Colonic mucosa (tissue), 4 donors: ENCODE measurements around the gene ABHD11. TPM values are rescaled to one million over a fixed set of nuclear protein-coding genes. Genes with fewer than 3 reads are reported as not detected.

ENCODE experiments used
- DNase-seq: peaks from one replicate; pipeline ENCODE4 v3.0.0-alpha.2; 2020
- H3K27ac ChIP-seq: fragments of 200-600 bp; one replicate; pipeline ENCODE4 v1.8.0; 2021
- H3K27me3 ChIP-seq: fragments of 200-600 bp; one replicate; pipeline ENCODE4 v1.8.0; 2021
- H3K36me3 ChIP-seq: fragments of 200-600 bp; one replicate; pipeline ENCODE4 v1.8.0; 2021
- H3K4me1 ChIP-seq: fragments of 200-600 bp; one replicate; pipeline ENCODE4 v1.8.0; 2021; ENCODE audit warnings: mild to moderate bottlenecking
- H3K4me3 ChIP-seq: fragments of 200-600 bp; one replicate; pipeline ENCODE4 v1.8.0; 2021
- H3K9ac ChIP-seq, 2 donors: one replicate each; pipeline ENCODE4 v1.7.0; 2013; ENCODE audit warnings: control low read depth in 2 of 2, low read depth in 2 of 2, low read length in 2 of 2
- H3K9me3 ChIP-seq: fragments of 200-600 bp; one replicate; pipeline ENCODE4 v1.8.0; 2021
- intact Hi-C: fragments of 100-400 bp; cut with DNase I; formaldehyde crosslinking; loops from one replicate; pipeline ENCODE4 v1.14.1; 2022
- total RNA-seq, 2 donors: library from RNA; stranded (reverse); fragmentation: NEBNext Ultra II Directional in 1 of 2; extraction: Animal tissue kit (Norgen Biotek cat#: 25700) in 1 of 2; gene quantifications; one replicate each; pipeline ENCODE4 v1.2.1, GENCODE V29; 2021
- TF ChIP-seq, protein P1 (sequence below): fragments of 200-600 bp; IDR thresholded peaks from one replicate; pipeline ENCODE4 v1.8.0; 2022; ENCODE audit warnings: antibody characterized with exemption, mild to moderate bottlenecking
- donor health status: healthy.
- donor health status: DM: no; HTN: no; CAD: no.
- donor health status: DM: no; HTN: no; CAD: no.

ABHD11 gene
- total RNA-seq, 2 donors from 2014 or later = 109 to 123 TPM

DNA sequence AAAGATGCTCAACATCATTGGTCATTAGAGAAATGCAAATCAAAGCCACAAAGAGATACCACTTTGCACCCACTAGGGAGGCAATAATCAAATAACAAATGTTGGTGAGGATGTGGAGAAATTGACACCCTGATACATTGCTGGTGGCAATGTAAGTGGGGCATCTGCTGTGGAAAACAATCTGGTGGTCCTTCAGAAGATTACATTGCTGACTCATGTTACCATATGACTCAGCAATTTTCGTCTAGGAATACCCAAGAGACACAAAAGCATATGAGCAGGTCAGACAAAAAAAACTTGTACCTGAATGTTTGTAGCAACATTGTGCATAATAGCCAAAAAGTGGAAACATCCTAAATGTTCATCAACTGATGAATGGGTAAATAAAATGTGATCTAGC lies 36.3 kb upstream of the ABHD11 start:
- Histone ChIP-seq H3K27me3 (peaks cover 3% of the 10 kb centered on the region), H3K27ac (peak overlapping the region; percentile 72), H3K4me3 (no peak overlapping the region), H3K9ac (peak overlapping the region in 1 of 2 donors; percentile 61), H3K4me1 (peaks cover 2% of the 10 kb centered on the region), H3K36me3 (no peaks in the 10 kb centered on the region), H3K9me3 (no peaks in the 10 kb centered on the region)
- TF ChIP-seq, protein P1, sequence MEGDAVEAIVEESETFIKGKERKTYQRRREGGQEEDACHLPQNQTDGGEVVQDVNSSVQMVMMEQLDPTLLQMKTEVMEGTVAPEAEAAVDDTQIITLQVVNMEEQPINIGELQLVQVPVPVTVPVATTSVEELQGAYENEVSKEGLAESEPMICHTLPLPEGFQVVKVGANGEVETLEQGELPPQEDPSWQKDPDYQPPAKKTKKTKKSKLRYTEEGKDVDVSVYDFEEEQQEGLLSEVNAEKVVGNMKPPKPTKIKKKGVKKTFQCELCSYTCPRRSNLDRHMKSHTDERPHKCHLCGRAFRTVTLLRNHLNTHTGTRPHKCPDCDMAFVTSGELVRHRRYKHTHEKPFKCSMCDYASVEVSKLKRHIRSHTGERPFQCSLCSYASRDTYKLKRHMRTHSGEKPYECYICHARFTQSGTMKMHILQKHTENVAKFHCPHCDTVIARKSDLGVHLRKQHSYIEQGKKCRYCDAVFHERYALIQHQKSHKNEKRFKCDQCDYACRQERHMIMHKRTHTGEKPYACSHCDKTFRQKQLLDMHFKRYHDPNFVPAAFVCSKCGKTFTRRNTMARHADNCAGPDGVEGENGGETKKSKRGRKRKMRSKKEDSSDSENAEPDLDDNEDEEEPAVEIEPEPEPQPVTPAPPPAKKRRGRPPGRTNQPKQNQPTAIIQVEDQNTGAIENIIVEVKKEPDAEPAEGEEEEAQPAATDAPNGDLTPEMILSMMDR = no peak
- DNase-seq = no peak
- intact Hi-C loops = no loop called here

DNA sequence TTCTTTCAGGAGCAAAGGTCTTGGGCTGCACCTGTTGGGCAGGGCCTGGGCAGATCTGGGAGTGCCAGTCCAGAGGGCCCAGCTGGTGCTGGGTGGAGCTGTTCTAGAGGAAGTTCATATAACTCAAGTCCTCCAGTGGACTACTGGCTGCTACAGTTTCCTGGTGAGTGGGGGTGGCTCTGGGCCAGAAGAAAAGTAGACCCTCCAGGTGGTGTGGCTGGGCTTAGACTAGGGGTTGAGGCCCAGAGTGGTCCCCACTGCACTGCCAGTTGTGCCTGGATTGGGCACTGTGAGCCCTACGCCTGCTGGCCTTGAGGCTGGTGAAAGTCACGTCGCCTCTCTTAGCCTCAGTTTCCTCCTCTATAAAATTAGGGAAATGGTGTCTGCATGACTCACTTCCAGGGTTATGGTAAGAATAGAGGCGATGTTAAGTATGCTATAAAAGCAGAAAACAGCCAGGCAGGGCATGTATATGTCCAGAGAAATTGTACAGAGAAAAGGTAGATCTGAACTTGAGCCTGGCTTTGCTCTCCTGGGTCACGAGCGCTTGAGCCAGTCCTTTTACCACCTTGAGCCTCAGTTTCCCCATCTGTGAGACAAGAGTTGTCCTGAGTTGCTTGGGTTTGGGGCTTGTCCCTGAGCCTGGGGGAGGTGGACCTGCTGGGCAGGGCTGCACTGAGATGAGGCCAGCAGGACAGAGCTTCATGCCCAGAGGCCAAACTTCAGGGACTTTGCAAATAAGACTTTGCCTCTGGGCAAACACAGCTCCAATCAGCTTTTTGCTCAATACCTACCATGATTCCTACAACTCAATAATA lies 35.3 kb upstream of the ABHD11 start:
- Histone ChIP-seq H3K4me1 (no peaks in the 10 kb centered on the region), H3K4me3 (no peak overlapping the region), H3K36me3 (no peaks in the 10 kb centered on the region), H3K27me3 (peaks cover 6% of the 10 kb centered on the region), H3K9me3 (no peaks in the 10 kb centered on the region), H3K27ac (peak overlapping the region; percentile 72), H3K9ac (peak overlapping the region; percentile 55 to 61)
- TF ChIP-seq, protein P1 = no peak
- intact Hi-C loops = no loop called here
- DNase-seq = peak; percentile 92

DNA sequence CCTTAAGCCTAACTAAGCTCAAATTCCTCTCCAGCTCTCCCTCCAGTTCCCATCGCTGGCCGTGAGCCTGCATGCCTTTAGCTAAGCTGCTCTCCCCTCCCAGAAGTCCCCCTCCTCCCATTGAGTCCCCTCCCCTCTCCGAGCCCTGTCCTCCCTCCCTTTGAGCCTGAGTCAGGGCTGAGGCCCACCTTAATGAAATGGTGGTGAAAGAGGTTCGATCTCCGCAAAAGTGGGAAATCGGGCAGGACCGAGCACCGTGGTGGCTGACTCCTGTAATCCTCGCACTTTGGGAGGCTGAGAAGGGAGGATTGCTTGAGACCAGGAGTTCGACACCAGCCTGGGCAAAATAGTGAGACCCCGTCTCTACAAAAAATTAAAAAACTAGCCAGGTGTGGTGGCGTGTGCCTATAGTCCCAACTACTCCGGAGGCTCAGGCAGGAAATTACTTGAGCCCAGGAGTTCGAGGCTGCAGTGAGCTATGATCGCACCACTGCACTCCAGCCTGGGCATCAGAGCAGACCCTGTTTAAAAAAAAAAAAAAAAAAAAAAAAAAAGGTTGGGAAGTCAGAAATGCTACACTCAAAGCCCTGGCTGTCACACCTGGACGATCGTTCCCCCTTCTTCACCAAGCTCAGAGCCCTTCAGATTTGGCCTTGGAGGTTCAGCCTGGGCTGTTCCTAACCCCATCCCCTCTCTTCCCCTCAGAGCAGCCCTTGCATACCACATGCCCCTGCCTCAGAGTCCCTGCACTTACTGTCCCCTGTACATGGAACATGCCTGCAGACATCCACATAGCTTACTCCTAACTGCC lies 32.5 kb upstream of the ABHD11 start:
- peaks cover 6% of the 10 kb centered on the region for H3K27me3 ChIP-seq
- no peak for DNase-seq
- H3K9me3 ChIP-seq = no peaks in the 10 kb centered on the region
- H3K4me1 ChIP-seq = no peaks in the 10 kb centered on the region
- TF ChIP-seq, protein P1 = no peak
- peak overlapping the region; percentile 96 to 98 for H3K9ac ChIP-seq
- H3K27ac ChIP-seq = peak overlapping the region; percentile 72
- no peaks in the 10 kb centered on the region for H3K36me3 ChIP-seq
- H3K4me3 ChIP-seq = peak overlapping the region; percentile 58
- intact Hi-C loops = no loop called here

- peak within 1 kb of the TSS; percentile 58 for H3K4me3 ChIP-seq
- H3K27me3 ChIP-seq = peaks cover 6% of the 10 kb centered on the region
- intact Hi-C loops = no loop called here
- TF ChIP-seq, protein P1 = no peak
- H3K9me3 ChIP-seq = no peaks in the 10 kb centered on the region
- H3K36me3 ChIP-seq = no peaks in the 10 kb centered on the region
- peak within 1 kb of the TSS; percentile 97 to 98 for H3K9ac ChIP-seq
- H3K4me1 ChIP-seq = no peaks in the 10 kb centered on the region
- H3K27ac ChIP-seq = peak within 1 kb of the TSS; percentile 72
- peak; percentile 95 for DNase-seq
Observed at GRCh38 chr7:73770002-73770859, 31.6 kb upstream of the ABHD11 start, which contains the start of gene CLDN3. Gene CLDN3, minus strand, starts transcription at chr7:73770270. Its CDS starts 221 bp downstream, at chr7:73770049.
